ENCODE results near the gene KRTAP6-3.

DNA sequence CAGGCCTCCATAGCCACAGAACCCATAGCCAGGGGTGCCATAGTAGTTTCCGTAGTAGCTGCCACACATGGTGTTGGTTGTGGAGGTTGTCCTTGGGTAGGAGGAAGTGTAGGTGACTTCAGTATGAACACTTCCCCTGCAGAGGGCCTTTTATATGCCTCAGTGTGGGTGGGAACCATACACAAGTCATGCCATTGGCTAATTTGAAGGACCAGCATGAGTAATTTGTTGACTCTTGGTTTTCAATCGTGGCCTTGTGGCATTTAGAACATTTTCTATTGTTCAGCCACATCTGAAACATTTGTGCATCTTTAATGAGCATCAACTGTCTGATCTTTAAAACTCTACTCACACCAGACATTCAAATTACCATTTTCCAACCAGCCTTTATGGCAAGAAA is 21.6 kb downstream of the KRTAP6-3 start, which contains the start of gene KRTAP6-1:
- TF ChIP-seq POLR2A (IDR thresholded peaks at IDR 0.05): no peak
- TF ChIP-seq, protein P1, sequence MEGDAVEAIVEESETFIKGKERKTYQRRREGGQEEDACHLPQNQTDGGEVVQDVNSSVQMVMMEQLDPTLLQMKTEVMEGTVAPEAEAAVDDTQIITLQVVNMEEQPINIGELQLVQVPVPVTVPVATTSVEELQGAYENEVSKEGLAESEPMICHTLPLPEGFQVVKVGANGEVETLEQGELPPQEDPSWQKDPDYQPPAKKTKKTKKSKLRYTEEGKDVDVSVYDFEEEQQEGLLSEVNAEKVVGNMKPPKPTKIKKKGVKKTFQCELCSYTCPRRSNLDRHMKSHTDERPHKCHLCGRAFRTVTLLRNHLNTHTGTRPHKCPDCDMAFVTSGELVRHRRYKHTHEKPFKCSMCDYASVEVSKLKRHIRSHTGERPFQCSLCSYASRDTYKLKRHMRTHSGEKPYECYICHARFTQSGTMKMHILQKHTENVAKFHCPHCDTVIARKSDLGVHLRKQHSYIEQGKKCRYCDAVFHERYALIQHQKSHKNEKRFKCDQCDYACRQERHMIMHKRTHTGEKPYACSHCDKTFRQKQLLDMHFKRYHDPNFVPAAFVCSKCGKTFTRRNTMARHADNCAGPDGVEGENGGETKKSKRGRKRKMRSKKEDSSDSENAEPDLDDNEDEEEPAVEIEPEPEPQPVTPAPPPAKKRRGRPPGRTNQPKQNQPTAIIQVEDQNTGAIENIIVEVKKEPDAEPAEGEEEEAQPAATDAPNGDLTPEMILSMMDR (IDR thresholded peaks at IDR 0.05): no peak
